GM12878 (cell line): ENCODE data around the gene OSBPL7. TPM values are rescaled to one million over a fixed set of nuclear protein-coding genes. Genes with fewer than 3 reads are reported as not detected.

Source experiments
- ATAC-seq: fragments of 200-7000 bp; cut with Tn5 transposase; 3 replicates; pipeline ENCODE4 v1.9.1; 2020; ENCODE audit warnings: mild to moderate bottlenecking, moderate library complexity
- BruUV-seq: library from RNA; stranded (reverse); fragments of 400-500 nt; replicated peaks from 2 replicates; lab custom pipeline; 2021; lab: Mats Ljungman, UMichigan
- CTCF ChIA-PET: fragments of 300-600 bp; sonication (Branson Sonifier 250); formaldehyde crosslinking; extraction: SDS; loops from one replicate; lab custom pipeline; 2021; ENCODE audit warnings: inconsistent platforms; lab: Yijun Ruan, JAX
- POLR2A ChIA-PET: fragments of 350-600 bp; formaldehyde crosslinking; extraction: SDS; loops from one replicate; lab custom pipeline; 2021; ENCODE audit warnings: inconsistent platforms; lab: Charles Lee
- RAD21 ChIA-PET: fragments of 300-600 bp; sonication (Branson Sonifier 250); formaldehyde crosslinking; loops from one replicate; lab custom pipeline; 2023; ENCODE audit warnings: antibody characterized with exemption; ENCODE audit not compliant: unreplicated experiment; lab: Charles Lee
- SMC1A ChIA-PET: fragments of 300-600 bp; sonication (Branson Sonifier 250); formaldehyde crosslinking; loops from one replicate; lab custom pipeline; 2023; ENCODE audit not compliant: unreplicated experiment, uncharacterized antibody; lab: Charles Lee
- DNase-seq: peaks from one replicate; pipeline ENCODE4 v3.0.0-alpha.2; 2011; ENCODE audit warnings: low read depth, low spot score
- FAIRE-seq: peaks from 3 replicates; lab custom pipeline; 2011; peaks lifted over from hg19 to GRCh38; lab: Jason Lieb, UNC
- H2AFZ ChIP-seq: 2 replicates; pipeline ENCODE4 v1.6.0; 2011; ENCODE audit warnings: low read depth, low read length, control low read depth; ENCODE audit not compliant: control insufficient read depth
- H3K27ac ChIP-seq: 2 replicates; pipeline ENCODE4 v1.5.1; 2011; ENCODE audit warnings: control low read depth; ENCODE audit not compliant: control insufficient read depth, insufficient read depth
- H3K27me3 ChIP-seq, 2 experiments: replicated peaks in 1 of 2; 2 replicates each; pipeline versions ENCODE4 v1.6.0 to v1.6.1; 2011; ENCODE audit warnings: low read length in 1 of 2; ENCODE audit not compliant: control insufficient read depth in 2 of 2, insufficient read depth in 2 of 2
- H3K36me3 ChIP-seq, 2 experiments: 2 replicates each; pipeline ENCODE4 v1.5.1; 2011; ENCODE audit warnings: low read length in 1 of 2; ENCODE audit not compliant: control insufficient read depth in 2 of 2, insufficient read depth in 2 of 2
- H3K4me1 ChIP-seq: 2 replicates; pipeline ENCODE4 v1.6.1; 2011; ENCODE audit warnings: mild to moderate bottlenecking, low read length, moderate library complexity, mixed read lengths; ENCODE audit not compliant: control insufficient read depth, insufficient read depth
- H3K4me2 ChIP-seq: 2 replicates; pipeline ENCODE4 v1.6.0; 2011; ENCODE audit warnings: control low read depth; ENCODE audit not compliant: control insufficient read depth, insufficient read depth
- H3K4me3 ChIP-seq: fragments of 200-600 bp; sonication (generic); 2 replicates; pipeline ENCODE4 v1.5.1; 2016
- H3K79me2 ChIP-seq: 2 replicates; pipeline ENCODE4 v1.6.0; 2011; ENCODE audit warnings: low read length; ENCODE audit not compliant: control insufficient read depth, insufficient read depth
- H3K9ac ChIP-seq: 2 replicates; pipeline ENCODE4 v1.8.0; 2011; ENCODE audit warnings: low read length, control low read depth, mixed read lengths; ENCODE audit not compliant: control insufficient read depth, insufficient read depth
- H3K9me3 ChIP-seq: replicated peaks from 3 replicates; pipeline ENCODE4 v1.5.1; 2011; ENCODE audit warnings: mild to moderate bottlenecking, low read length; ENCODE audit not compliant: control insufficient read depth, insufficient read depth
- H4K20me1 ChIP-seq: 2 replicates; pipeline ENCODE4 v1.6.0; 2011; ENCODE audit not compliant: control insufficient read depth, insufficient read depth
- E2F4 ChIP-seq: IDR thresholded peaks from 2 replicates; pipeline ENCODE4 v1.6.1; 2012; ENCODE audit warnings: low read depth, low read length, improper control_type of control experiment
- NFIC ChIP-seq: IDR thresholded peaks from 2 replicates; pipeline ENCODE4 v1.6.1; 2012; ENCODE audit warnings: low read depth, mild to moderate bottlenecking, inconsistent platforms, low read length, moderate library complexity
- PRDM15 ChIP-seq: fragments of 450-650 bp; formaldehyde crosslinking; IDR thresholded peaks from 2 replicates; pipeline ENCODE4 v1.4.0; 2020; ENCODE audit warnings: mild to moderate bottlenecking, moderate library complexity
- REST ChIP-seq: IDR thresholded peaks from 2 replicates; pipeline ENCODE4 v1.6.1; 2012; ENCODE audit warnings: mild to moderate bottlenecking, low read depth, low read length
- TCF7 ChIP-seq: IDR thresholded peaks from 2 replicates; pipeline ENCODE4 v1.6.1; 2014; ENCODE audit warnings: antibody characterized with exemption, borderline replicate concordance
- YBX1 ChIP-seq: fragments of 450-650 bp; IDR thresholded peaks from 2 replicates; pipeline ENCODE4 v1.6.1; 2016; ENCODE audit warnings: antibody characterized with exemption
- ZBTB11 ChIP-seq: fragments of 450-650 bp; formaldehyde crosslinking; IDR thresholded peaks from 2 replicates; pipeline ENCODE4 v1.5.0; 2022; ENCODE audit warnings: mild to moderate bottlenecking, missing genetic modification characterization
- ZZZ3 ChIP-seq: IDR thresholded peaks from 2 replicates; pipeline ENCODE4 v1.6.1; 2011; ENCODE audit warnings: low read depth; ENCODE audit not compliant: control insufficient read depth, insufficient read length
- WGBS: methylation state at CpG from one replicate; pipeline ENCODE4 v1.1.6; 2016; ENCODE audit warnings: low lambda C conversion rate; ENCODE audit not compliant: insufficient replicate concordance, insufficient coverage; ENCODE audit errors: missing lambda C conversion rate; 5-methylcytosine and 5-hydroxymethylcytosine counted together
- in situ Hi-C: fragments of 300-500 bp; cut with MboI; formaldehyde crosslinking; loops from 9 replicates; pipeline ENCODE4 v1.14.3; 2018; ENCODE audit warnings: mixed read lengths
- intact Hi-C: fragments of 100-400 bp; cut with micrococcal nuclease; formaldehyde crosslinking; loops from one replicate; pipeline ENCODE4 v1.14.2; 2022; ENCODE audit not compliant: unreplicated experiment
- polyA plus RNA-seq, 11 experiments: library from polyadenylated mRNA; depleted of rRNA in 4 of 11; unstranded in 6 of 11; stranded (reverse) in 5 of 11; fragments of >200 nt; fragmentation: Nextera tagmentation in 4 of 11; fragmentation: Illumina TruSeq in 1 of 11; extraction: Ambion mirVana in 4 of 11; extraction: Trizol in 1 of 11; gene quantifications; 1 replicate in 1 of 11; 2 replicates in 10 of 11; pipeline versions ENCODE4 v1.2.1 to v1.2.3, GENCODE V29; 2011 to 2016; ENCODE audit warnings: inconsistent platforms in 2 of 11, missing spikeins in 2 of 11, low read depth in 1 of 11
- total RNA-seq, 4 experiments: library from RNA; depleted of rRNA in 3 of 4; stranded (reverse); fragments of >200 nt in 3 of 4; fragmentation: Illumina TruSeq in 1 of 4; extraction: Trizol in 1 of 4; gene quantifications; 2 replicates each; pipeline versions ENCODE4 v1.2.1 to v1.2.3, GENCODE V29; 2013 to 2021

OSBPL7 gene
- total and polyA plus RNA-seq, 10 of the 15 experiments (the other 5 are each of a cell fraction or from before 2014, with no cell fraction given), result 0.50 to 16.1 (median 6.7) TPM

- CTCF ChIA-PET, result no interaction called here
- no peak for DNase-seq
- FAIRE-seq, result no peak
- Histone ChIP-seq H3K9me3 (no peaks in the 10 kb centered on the region), H3K79me2 (peaks cover 7% of the 10 kb centered on the region; the same call in 1 of the 2 replicates), H3K4me2 (no peak overlapping the region), H3K9ac (no peak overlapping the region), H3K27ac (no peak overlapping the region), H3K27me3 (no peaks in the 10 kb centered on the region), H2AFZ (no peak overlapping the region), H3K36me3 (peaks cover 3 to 11% of the 10 kb centered on the region in 2 experiments; a peak in 3 of 4 replicates), H4K20me1 (no peaks in the 10 kb centered on the region), H3K4me1 (peaks cover 10% of the 10 kb centered on the region), H3K4me3 (no peak overlapping the region)
- RAD21 ChIA-PET, result no interaction called here
- ATAC-seq, result no peak
- intact Hi-C loops, result no loop called here
- in situ Hi-C loops, result no loop called here
- SMC1A ChIA-PET, result no interaction called here
- POLR2A ChIA-PET, result no interaction called here
- 89% methylated on average over 11 of the region's 11 CpGs for WGBS
- BruUV-seq, result no TSS peak
- no peak for TF ChIP-seq YBX1
- no peak for TF ChIP-seq PRDM15 (CRISPR knock-in tag)
- no peak for TF ChIP-seq TCF7
- TF ChIP-seq ZZZ3, result no peak
- TF ChIP-seq REST, result no peak
- no peak for TF ChIP-seq ZBTB11 (CRISPR knock-in tag)
- no peak for TF ChIP-seq E2F4
- no peak for TF ChIP-seq NFIC
Measured at GRCh38 chr17:47818002-47818695, 3.4 kb downstream of the OSBPL7 start.
